CD14-positive monocyte (primary cell): ENCODE measurements around the gene NME2. TPM values are rescaled to one million over a fixed set of nuclear protein-coding genes. Genes with fewer than 3 reads are reported as not detected.

ENCODE experiments used
- DNase-seq, 3 donors: peaks; one replicate each; pipeline ENCODE4 v3.0.0-alpha.2; 2011 to 2022
- H2AFZ ChIP-seq: 2 replicates; pipeline ENCODE4 v1.6.0; 2012; ENCODE audit warnings: mild to moderate bottlenecking, low read depth, low read length, inconsistent platforms; ENCODE audit not compliant: insufficient read depth, poor library complexity, severe bottlenecking
- H3K27ac ChIP-seq, 2 donors: 1 replicate in 1 of 2; 2 replicates in 1 of 2; pipeline ENCODE4 v1.5.1; 2012 to 2013; ENCODE audit warnings: low read length in 2 of 2, control low read depth in 1 of 2, inconsistent platforms in 1 of 2, low read depth in 1 of 2, mild to moderate bottlenecking in 1 of 2
- H3K27me3 ChIP-seq, 2 donors: one replicate each; pipeline versions ENCODE4 v1.6.0 to v1.6.1; 2011 to 2013; ENCODE audit warnings: low read length in 2 of 2; ENCODE audit not compliant: control insufficient read depth in 2 of 2, insufficient read depth in 2 of 2
- H3K36me3 ChIP-seq, 2 donors: replicated peaks in 1 of 2; 1 replicate in 1 of 2; 2 replicates in 1 of 2; pipeline versions ENCODE4 v1.5.1 to v1.6.1; 2012 to 2013; ENCODE audit warnings: low read length in 2 of 2, control low read depth in 1 of 2, inconsistent platforms in 1 of 2, mild to moderate bottlenecking in 1 of 2; ENCODE audit not compliant: insufficient read depth in 2 of 2, control insufficient read depth in 1 of 2
- H3K4me1 ChIP-seq, 2 donors: 1 replicate in 1 of 2; 2 replicates in 1 of 2; pipeline versions ENCODE4 v1.5.1 to v1.6.1; 2012 to 2013; ENCODE audit warnings: low read length in 2 of 2, control low read depth in 1 of 2, inconsistent platforms in 1 of 2, mild to moderate bottlenecking in 1 of 2, moderate library complexity in 1 of 2; ENCODE audit not compliant: insufficient read depth in 2 of 2, control insufficient read depth in 1 of 2
- H3K4me2 ChIP-seq: replicated peaks from 2 replicates; pipeline ENCODE3; 2012; ENCODE audit warnings: low read length, moderate library complexity, mild to moderate bottlenecking; ENCODE audit not compliant: poor library complexity, severe bottlenecking; ENCODE audit errors: extremely low read depth
- H3K4me3 ChIP-seq, 3 experiments: fragments of 200-600 bp in 1 of 3; sonication (generic) in 1 of 3; replicated peaks in 1 of 3; 1 replicate in 2 of 3; 2 replicates in 1 of 3; pipeline ENCODE4 v1.5.1; 2011 to 2013; ENCODE audit warnings: low read length in 3 of 3, mild to moderate bottlenecking in 3 of 3, control low read depth in 2 of 3, low read depth in 2 of 3, inconsistent platforms in 1 of 3, moderate library complexity in 1 of 3
- H3K79me2 ChIP-seq: 2 replicates; pipeline ENCODE4 v1.6.0; 2012; ENCODE audit warnings: mild to moderate bottlenecking, control low read depth, inconsistent platforms, low read length, moderate library complexity; ENCODE audit not compliant: insufficient read depth
- H3K9ac ChIP-seq: 2 replicates; pipeline ENCODE4 v1.6.0; 2017; ENCODE audit warnings: low read length, mild to moderate bottlenecking; ENCODE audit not compliant: insufficient read depth, poor library complexity, severe bottlenecking
- H3K9me3 ChIP-seq, 2 donors: replicated peaks in 1 of 2; 1 replicate in 1 of 2; 2 replicates in 1 of 2; pipeline versions ENCODE4 v1.5.1 to v1.6.1; 2012 to 2013; ENCODE audit warnings: low read length in 2 of 2, control low read depth in 1 of 2; ENCODE audit not compliant: control insufficient read depth in 1 of 2, insufficient read depth in 1 of 2
- H4K20me1 ChIP-seq: 2 replicates; pipeline ENCODE4 v1.6.0; 2012; ENCODE audit warnings: mild to moderate bottlenecking, low read length, control low read depth, moderate library complexity; ENCODE audit not compliant: insufficient read depth
- H3K27ac Mint-ChIP-seq, 7 donors: one replicate each; pipeline ENCODE4 v1.8.0; 2020; ENCODE audit warnings: mild to moderate bottlenecking in 7 of 7, mixed read lengths in 7 of 7, moderate library complexity in 6 of 7, inconsistent platforms in 2 of 7
- H3K27me3 Mint-ChIP-seq, 3 donors: one replicate each; pipeline ENCODE4 v1.8.0; 2021 to 2022; ENCODE audit warnings: low read depth in 3 of 3, mild to moderate bottlenecking in 3 of 3, mixed read lengths in 3 of 3, moderate library complexity in 3 of 3, inconsistent platforms in 1 of 3
- H3K36me3 Mint-ChIP-seq, 2 donors: one replicate each; pipeline ENCODE4 v1.8.0; 2020; ENCODE audit warnings: mixed read lengths in 2 of 2, inconsistent platforms in 1 of 2, mild to moderate bottlenecking in 1 of 2
- H3K4me1 Mint-ChIP-seq: one replicate; pipeline ENCODE4 v1.8.0; 2020; ENCODE audit warnings: mild to moderate bottlenecking, mixed read lengths
- H3K4me3 Mint-ChIP-seq, 2 donors: one replicate each; pipeline ENCODE4 v1.8.0; 2020; ENCODE audit warnings: mild to moderate bottlenecking in 2 of 2, mixed read lengths in 2 of 2, moderate library complexity in 1 of 2
- H3K9me3 Mint-ChIP-seq, 7 donors: one replicate each; pipeline ENCODE4 v1.8.0; 2020 to 2022; ENCODE audit warnings: mixed read lengths in 7 of 7, mild to moderate bottlenecking in 6 of 7, moderate library complexity in 6 of 7, inconsistent platforms in 2 of 7
- CTCF ChIP-seq: fragments of 200-600 bp; IDR thresholded peaks from one replicate; pipeline ENCODE4 v1.8.0; 2022; ENCODE audit warnings: antibody characterized with exemption, mild to moderate bottlenecking
- WGBS: methylation state at CpG from one replicate; pipeline ENCODE4 v1.1.5; 2013; ENCODE audit warnings: missing lambda C conversion rate; ENCODE audit not compliant: insufficient coverage; 5-methylcytosine and 5-hydroxymethylcytosine counted together
- intact Hi-C, 2 donors: fragments of 100-400 bp; cut with micrococcal nuclease; formaldehyde crosslinking; loops; one replicate each; pipeline versions ENCODE4 v1.15.0 to v1.15.1; 2023
- polyA plus RNA-seq, 3 donors: library from polyadenylated mRNA; depleted of rRNA in 1 of 3; unstranded in 2 of 3; stranded (reverse) in 1 of 3; fragments of 300-500 nt in 2 of 3; fragments of >200 nt in 1 of 3; fragmentation: Illumina TruSeq in 2 of 3; gene quantifications; 1 replicate in 2 of 3; 2 replicates in 1 of 3; pipeline ENCODE4 v1.2.3, GENCODE V29; 2012 to 2021

NME2 gene
- polyA plus RNA-seq, 3 donors, result 240 to 307 (median 259) TPM

- Histone ChIP-seq H4K20me1 (peaks cover 42% of the 10 kb centered on the region), H2AFZ (peak within 1 kb of the TSS; percentile 50), H3K79me2 (peaks cover 46% of the 10 kb centered on the region), H3K27me3 (no peaks in the 10 kb centered on the region), H3K36me3 (no peaks in the 10 kb centered on the region), H3K4me3 (peak within 1 kb of the TSS; percentile 98 to 99 (median 99)), H3K9me3 (no peaks in the 10 kb centered on the region), H3K4me2 (peak within 1 kb of the TSS; percentile 87), H3K4me1 (peaks cover 27 to 29% of the 10 kb centered on the region in 2 donors), H3K9ac (peak within 1 kb of the TSS; percentile 99), H3K27ac (peak within 1 kb of the TSS; percentile 99 to 100)
- no peak for TF ChIP-seq CTCF
- no peaks in the 10 kb centered on the region for H3K27me3 Mint-ChIP-seq
- peak; percentile 95 to 97 (median 97) for DNase-seq
- peak within 1 kb of the TSS; percentile 100 for H3K27ac Mint-ChIP-seq
- peaks cover 4 to 15% of the 10 kb centered on the region in 2 donors for H3K36me3 Mint-ChIP-seq
- peak within 1 kb of the TSS; percentile 95 to 97 for H3K4me3 Mint-ChIP-seq
- intact Hi-C loops, result loop anchor here (1.0 to 5.0 kb wide), 4 partner anchors 32 to 141 kb away; partner anchors contain the start of genes NME1 (in 2 of the 2), MBTD1 (in 1 of the 2) and UTP18 (in 1 of the 2)
- under 1% methylated on average over 55 of the region's 68 CpGs for WGBS
- H3K4me1 Mint-ChIP-seq, result peaks cover 51% of the 10 kb centered on the region
- H3K9me3 Mint-ChIP-seq, result no peaks in the 10 kb centered on the region
These were observed 45.2 kb upstream of the NME2 start, which contains the start of gene SPAG9 for GRCh38 chr17:51120739-51121619. TSS of gene SPAG9 (minus strand) at chr17:51120868. CDS start at chr17:51120656, 212 bp downstream.

- peaks cover 0 to 8% of the 10 kb centered on the region in 2 donors for H3K36me3 Mint-ChIP-seq
- intact Hi-C loops, result loop anchor here (2.0 to 5.0 kb wide), 3 partner anchors 31 to 140 kb away; partner anchors contain the start of genes MBTD1 (in 1 of the 2), NME1 (in 1 of the 2) and UTP18 (in 1 of the 2)
- Histone ChIP-seq H3K9ac (peak overlapping the region; percentile 99), H2AFZ (peak overlapping the region; percentile 50), H3K79me2 (peaks cover 37% of the 10 kb centered on the region), H3K27ac (peak overlapping the region; percentile 99 to 100), H3K27me3 (no peaks in the 10 kb centered on the region), H3K9me3 (no peaks in the 10 kb centered on the region), H3K4me2 (peak overlapping the region; percentile 78), H3K36me3 (no peaks in the 10 kb centered on the region), H4K20me1 (peaks cover 33% of the 10 kb centered on the region), H3K4me3 (peak overlapping the region; percentile 64 to 87 (median 76)), H3K4me1 (peaks cover 27 to 29% of the 10 kb centered on the region in 2 donors)
- peak overlapping the region; percentile 83 to 95 for H3K4me3 Mint-ChIP-seq
- no peaks in the 10 kb centered on the region for H3K27me3 Mint-ChIP-seq
- TF ChIP-seq CTCF, result no peak
- peak; percentile 99 to 100 (median 99) for DNase-seq
- peaks cover 0 to 2% (median 0%) of the 10 kb centered on the region in 7 donors for H3K9me3 Mint-ChIP-seq
- H3K4me1 Mint-ChIP-seq, result peaks cover 43% of the 10 kb centered on the region
- 0% methylated on average over 9 of the region's 23 CpGs for WGBS
- peak overlapping the region; percentile 100 for H3K27ac Mint-ChIP-seq
These were observed 44.4 kb upstream of the NME2 start for GRCh38 chr17:51121620-51122472.
